Body of pancreas (tissue), 4 donors: ENCODE results near the gene PHYKPL.

ENCODE experiments used
- CTCF ChIP-seq, 7 experiments: fragments of 450-650 bp in 4 of 7; fragments of 200-600 bp in 3 of 7; sonication (generic) in 3 of 7; IDR thresholded peaks; one replicate each; pipeline ENCODE4 v1.5.1; 2016 to 2019; ENCODE audit warnings: antibody characterized with exemption in 7 of 7
- POLR2A ChIP-seq, 3 donors: fragments of 450-650 bp; IDR thresholded peaks; one replicate each; pipeline ENCODE4 v1.6.1; 2016; ENCODE audit warnings: antibody characterized with exemption in 3 of 3, mild to moderate bottlenecking in 2 of 3

GRCh38 chr5:178236126-178236525 lies 3.5 kb upstream of the PHYKPL start:
- TF ChIP-seq CTCF (IDR thresholded peaks at IDR 0.05) = no peak
- no peak for TF ChIP-seq POLR2A (IDR thresholded peaks at IDR 0.05)
